HCT116 (cell line): ENCODE data around the gene THSD4. TPM values are rescaled to one million over a fixed set of nuclear protein-coding genes. Genes with fewer than 3 reads are reported as not detected.

Source experiments
- ATAC-seq: fragments of 200-7000 bp; cut with Tn5 transposase; 2 replicates; pipeline ENCODE4 v1.9.1; 2020; ENCODE audit warnings: mild to moderate bottlenecking, moderate library complexity
- BruUV-seq: library from RNA; stranded (reverse); fragments of 400-500 nt; replicated peaks from 2 replicates; lab custom pipeline; 2021; lab: Mats Ljungman, UMichigan
- CTCF ChIA-PET: fragments of 300-600 bp; sonication (Branson Sonifier 250); formaldehyde crosslinking; loops from one replicate; lab custom pipeline; 2021; ENCODE audit warnings: antibody characterized with exemption; lab: Charles Lee
- POLR2A ChIA-PET: fragments of 300-600, 350-600 bp; sonication (Branson Sonifier 250); formaldehyde crosslinking; loops from one replicate; lab custom pipeline; 2021; ENCODE audit warnings: antibody characterized with exemption; lab: Charles Lee
- RAD21 ChIA-PET, 2 experiments: fragments of 300-600 bp; sonication (Branson Sonifier 250); formaldehyde crosslinking; loops; one replicate each; lab custom pipeline; 2023; ENCODE audit warnings: low total read pairs in 2 of 2; ENCODE audit not compliant: uncharacterized antibody in 2 of 2, unreplicated experiment in 2 of 2, low non-redundant PET in 1 of 2; lab: Charles Lee
- DNase-seq: peaks from one replicate; pipeline ENCODE4 v3.0.0-alpha.2; 2010; ENCODE audit warnings: low read depth, low spot score
- H2AFZ ChIP-seq: fragments of 200-600 bp; shearing (Covaris generic), sonication (generic); 2 replicates; pipeline ENCODE4 v1.6.1; 2017; ENCODE audit warnings: low read depth, mixed run types, mixed read lengths, antibody characterized with exemption, low read length; ENCODE audit not compliant: poor library complexity, severe bottlenecking
- H3K27ac ChIP-seq: 2 replicates; pipeline ENCODE4 v1.5.1; 2012; ENCODE audit warnings: low read depth, low read length
- H3K27me3 ChIP-seq: fragments of 200-600 bp; sonication (generic); 2 replicates; pipeline ENCODE4 v1.6.1; 2016; ENCODE audit warnings: mixed run types, low read length, mixed read lengths; ENCODE audit not compliant: insufficient read depth
- H3K36me3 ChIP-seq, 2 experiments: fragments of 200-500 bp in 1 of 2; fragments of 200-600 bp in 1 of 2; sonication (Bioruptor generic) in 1 of 2; sonication (generic) in 1 of 2; 2 replicates each; pipeline versions ENCODE4 v1.5.1 to v1.6.1; 2014 to 2016; ENCODE audit warnings: low read length in 2 of 2, inconsistent platforms in 1 of 2, mixed read lengths in 1 of 2, mixed run types in 1 of 2; ENCODE audit not compliant: insufficient read depth in 2 of 2, control insufficient read depth in 1 of 2
- H3K4me1 ChIP-seq, 2 experiments: fragments of 200-600 bp in 1 of 2; sonication (generic) in 1 of 2; 2 replicates each; pipeline versions ENCODE4 v1.5.1 to v1.6.1; 2012 to 2017; ENCODE audit warnings: low read length in 2 of 2, inconsistent platforms in 1 of 2, mild to moderate bottlenecking in 1 of 2, mixed read lengths in 1 of 2, mixed run types in 1 of 2, moderate library complexity in 1 of 2; ENCODE audit not compliant: insufficient read depth in 2 of 2, control insufficient read depth in 1 of 2
- H3K4me2 ChIP-seq: fragments of 200-600 bp; sonication (generic); 2 replicates; pipeline ENCODE4 v1.6.1; 2017; ENCODE audit warnings: mixed run types, low read length, mixed read lengths
- H3K4me3 ChIP-seq, 2 experiments: fragments of 200-600 bp in 1 of 2; sonication (generic) in 1 of 2; replicated peaks in 1 of 2; 2 replicates each; pipeline ENCODE4 v1.5.1; 2011 to 2016; ENCODE audit warnings: low read length in 2 of 2, control low read depth in 1 of 2, low read depth in 1 of 2, mild to moderate bottlenecking in 1 of 2, mixed read lengths in 1 of 2, mixed run types in 1 of 2
- H3K79me2 ChIP-seq: fragments of 200-600 bp; sonication (generic); 2 replicates; pipeline ENCODE4 v1.6.1; 2017; ENCODE audit warnings: mild to moderate bottlenecking, mixed run types, low read length, moderate library complexity, mixed read lengths; ENCODE audit not compliant: insufficient read depth
- H3K9ac ChIP-seq: fragments of 200-600 bp; sonication (generic); 2 replicates; pipeline ENCODE4 v1.6.1; 2016; ENCODE audit warnings: low read length, mixed read lengths
- H3K9me2 ChIP-seq: fragments of 200-600 bp; sonication (generic), shearing (Covaris generic); 2 replicates; pipeline ENCODE4 v1.6.1; 2017; ENCODE audit warnings: mixed run types, mild to moderate bottlenecking, moderate library complexity; ENCODE audit not compliant: insufficient read depth
- H3K9me3 ChIP-seq, 2 experiments: fragments of 200-500 bp in 1 of 2; fragments of 200-600 bp in 1 of 2; sonication (Bioruptor generic) in 1 of 2; sonication (generic) in 1 of 2; 2 replicates each; pipeline ENCODE4 v1.6.1; 2014 to 2017; ENCODE audit warnings: low read length in 2 of 2, mixed read lengths in 2 of 2, inconsistent platforms in 1 of 2, low read depth in 1 of 2, mild to moderate bottlenecking in 1 of 2, mixed run types in 1 of 2, moderate library complexity in 1 of 2; ENCODE audit not compliant: control insufficient read depth in 1 of 2, insufficient read depth in 1 of 2
- H4K20me1 ChIP-seq: fragments of 200-600 bp; sonication (generic), shearing (Covaris generic); 2 replicates; pipeline ENCODE4 v1.6.1; 2017; ENCODE audit warnings: mixed run types, mild to moderate bottlenecking, moderate library complexity; ENCODE audit not compliant: insufficient read depth
- CBX3 ChIP-seq: IDR thresholded peaks from 2 replicates; pipeline ENCODE4 v1.6.1; 2012; ENCODE audit warnings: low read depth
- CEBPB ChIP-seq: IDR thresholded peaks from 2 replicates; pipeline ENCODE4 v1.6.1; 2012; ENCODE audit warnings: low read depth
- EZH2 ChIP-seq: fragments of 200-600 bp; sonication (generic); IDR thresholded peaks from 2 replicates; pipeline ENCODE4 v1.6.1; 2017; ENCODE audit warnings: antibody characterized with exemption, mixed run types
- JUND ChIP-seq: IDR thresholded peaks from 2 replicates; pipeline ENCODE4 v1.6.1; 2012
- POLR2A ChIP-seq: IDR thresholded peaks from 2 replicates; pipeline ENCODE4 v1.7.0; 2011; ENCODE audit warnings: borderline replicate concordance; ENCODE audit not compliant: insufficient read depth, insufficient read length; ENCODE audit errors: extremely low read depth
- RAD21 ChIP-seq: IDR thresholded peaks from 2 replicates; pipeline ENCODE4 v1.6.1; 2012; ENCODE audit warnings: low read depth, mild to moderate bottlenecking
- SIN3A ChIP-seq: IDR thresholded peaks from 2 replicates; pipeline ENCODE4 v1.6.1; 2012; ENCODE audit warnings: low read depth
- SP1 ChIP-seq: IDR thresholded peaks from 2 replicates; pipeline ENCODE4 v1.6.1; 2012; ENCODE audit warnings: low read depth
- SRF ChIP-seq: IDR thresholded peaks from 2 replicates; pipeline ENCODE4 v1.6.1; 2012; ENCODE audit warnings: low read depth
- TCF7L2 ChIP-seq: IDR thresholded peaks from 2 replicates; pipeline ENCODE4 v1.7.0; 2011; ENCODE audit warnings: borderline replicate concordance, inconsistent platforms; ENCODE audit not compliant: insufficient read depth, insufficient read length; ENCODE audit errors: extremely low read depth
- ZFX ChIP-seq: fragments of 450-650 bp; IDR thresholded peaks from 2 replicates; pipeline ENCODE4 v1.6.1; 2017
- intact Hi-C: fragments of 100-400 bp; cut with micrococcal nuclease; formaldehyde crosslinking; loops from 2 replicates; pipeline ENCODE4 v1.10.0; 2022
- total RNA-seq: library from RNA; stranded (reverse); gene quantifications from one replicate; pipeline ENCODE4 v1.2.1, GENCODE V29; 2021; ENCODE audit not compliant: unreplicated experiment
- TF ChIP-seq, protein P1 (sequence below): IDR thresholded peaks from 2 replicates; pipeline ENCODE4 v1.6.1; 2012; ENCODE audit warnings: low read depth

Gene THSD4
- total RNA-seq, 1 experiment from 2014 or later = 30.5 TPM

DNA sequence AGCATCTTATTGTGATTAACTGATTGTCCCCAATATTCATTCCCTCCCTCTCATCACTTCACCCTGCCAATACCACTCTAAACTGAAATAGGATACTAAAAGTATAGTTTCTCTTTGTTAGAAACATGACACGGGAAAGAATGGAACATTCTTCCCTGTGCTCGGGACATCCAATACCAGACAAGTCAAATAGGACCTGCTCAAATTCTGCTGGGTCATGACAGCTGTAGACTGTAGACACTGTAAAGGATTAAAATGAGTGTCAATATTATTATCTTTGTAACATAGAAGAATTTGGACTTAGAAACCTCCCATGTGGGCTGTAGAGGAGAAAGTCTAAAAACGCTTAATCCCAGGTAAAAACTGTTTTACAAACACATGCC, 380.1 kb downstream of the THSD4 start:
- BruUV-seq = no TSS peak
- DNase-seq = no peak
- ATAC-seq = no peak
- no peak overlapping the region for H3K9ac ChIP-seq
- no peaks in the 10 kb centered on the region for H3K9me2 ChIP-seq
- peaks cover 0 to 5% of the 10 kb centered on the region in 2 experiments; a peak in 1 of 4 replicates for H3K4me1 ChIP-seq
- no peaks in the 10 kb centered on the region for H3K27me3 ChIP-seq
- intact Hi-C loops = no loop called here
- H3K27ac ChIP-seq = no peak overlapping the region
- no peak overlapping the region for H3K4me2 ChIP-seq
- TF ChIP-seq POLR2A (no peak), CEBPB (no peak), CBX3 (no peak), EZH2 (no peak), ZFX (no peak), SP1 (no peak), SIN3A (no peak), SRF (no peak), JUND (no peak), TCF7L2 (no peak), RAD21 (no peak)
- TF ChIP-seq, protein P1, sequence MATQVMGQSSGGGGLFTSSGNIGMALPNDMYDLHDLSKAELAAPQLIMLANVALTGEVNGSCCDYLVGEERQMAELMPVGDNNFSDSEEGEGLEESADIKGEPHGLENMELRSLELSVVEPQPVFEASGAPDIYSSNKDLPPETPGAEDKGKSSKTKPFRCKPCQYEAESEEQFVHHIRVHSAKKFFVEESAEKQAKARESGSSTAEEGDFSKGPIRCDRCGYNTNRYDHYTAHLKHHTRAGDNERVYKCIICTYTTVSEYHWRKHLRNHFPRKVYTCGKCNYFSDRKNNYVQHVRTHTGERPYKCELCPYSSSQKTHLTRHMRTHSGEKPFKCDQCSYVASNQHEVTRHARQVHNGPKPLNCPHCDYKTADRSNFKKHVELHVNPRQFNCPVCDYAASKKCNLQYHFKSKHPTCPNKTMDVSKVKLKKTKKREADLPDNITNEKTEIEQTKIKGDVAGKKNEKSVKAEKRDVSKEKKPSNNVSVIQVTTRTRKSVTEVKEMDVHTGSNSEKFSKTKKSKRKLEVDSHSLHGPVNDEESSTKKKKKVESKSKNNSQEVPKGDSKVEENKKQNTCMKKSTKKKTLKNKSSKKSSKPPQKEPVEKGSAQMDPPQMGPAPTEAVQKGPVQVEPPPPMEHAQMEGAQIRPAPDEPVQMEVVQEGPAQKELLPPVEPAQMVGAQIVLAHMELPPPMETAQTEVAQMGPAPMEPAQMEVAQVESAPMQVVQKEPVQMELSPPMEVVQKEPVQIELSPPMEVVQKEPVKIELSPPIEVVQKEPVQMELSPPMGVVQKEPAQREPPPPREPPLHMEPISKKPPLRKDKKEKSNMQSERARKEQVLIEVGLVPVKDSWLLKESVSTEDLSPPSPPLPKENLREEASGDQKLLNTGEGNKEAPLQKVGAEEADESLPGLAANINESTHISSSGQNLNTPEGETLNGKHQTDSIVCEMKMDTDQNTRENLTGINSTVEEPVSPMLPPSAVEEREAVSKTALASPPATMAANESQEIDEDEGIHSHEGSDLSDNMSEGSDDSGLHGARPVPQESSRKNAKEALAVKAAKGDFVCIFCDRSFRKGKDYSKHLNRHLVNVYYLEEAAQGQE = no peak
- ChIA-PET RAD21 (no interaction called here), CTCF (no interaction called here), POLR2A (no interaction called here)
- H2AFZ ChIP-seq = no peak overlapping the region
- no peaks in the 10 kb centered on the region for H3K36me3 ChIP-seq
- no peak overlapping the region for H3K4me3 ChIP-seq
- H3K9me3 ChIP-seq = peaks cover 0 to under 1% of the 10 kb centered on the region in 2 experiments; a peak in 1 of 4 replicates
- no peaks in the 10 kb centered on the region for H3K79me2 ChIP-seq
- H4K20me1 ChIP-seq = no peaks in the 10 kb centered on the region
